NCI-H2081 treated with DMSO at 0.1 percent for 48 hours (cell line): Measurements from ENCODE around the gene GREB1.

Experiments used
- DNase-seq: peaks from one replicate; lab custom pipeline; 2025; lab: John Stamatoyannopoulos, UW

The GREB1 gene

GRCh38 chr2:11602563-11603204 lies 68.8 kb downstream of the GREB1 start:
- no peak for DNase-seq

GRCh38 chr2:11610624-11611242 lies 76.9 kb downstream of the GREB1 start:
- no peak for DNase-seq

GRCh38 chr2:11611251-11611650 lies 77.4 kb downstream of the GREB1 start:
- no peak for DNase-seq

DNA sequence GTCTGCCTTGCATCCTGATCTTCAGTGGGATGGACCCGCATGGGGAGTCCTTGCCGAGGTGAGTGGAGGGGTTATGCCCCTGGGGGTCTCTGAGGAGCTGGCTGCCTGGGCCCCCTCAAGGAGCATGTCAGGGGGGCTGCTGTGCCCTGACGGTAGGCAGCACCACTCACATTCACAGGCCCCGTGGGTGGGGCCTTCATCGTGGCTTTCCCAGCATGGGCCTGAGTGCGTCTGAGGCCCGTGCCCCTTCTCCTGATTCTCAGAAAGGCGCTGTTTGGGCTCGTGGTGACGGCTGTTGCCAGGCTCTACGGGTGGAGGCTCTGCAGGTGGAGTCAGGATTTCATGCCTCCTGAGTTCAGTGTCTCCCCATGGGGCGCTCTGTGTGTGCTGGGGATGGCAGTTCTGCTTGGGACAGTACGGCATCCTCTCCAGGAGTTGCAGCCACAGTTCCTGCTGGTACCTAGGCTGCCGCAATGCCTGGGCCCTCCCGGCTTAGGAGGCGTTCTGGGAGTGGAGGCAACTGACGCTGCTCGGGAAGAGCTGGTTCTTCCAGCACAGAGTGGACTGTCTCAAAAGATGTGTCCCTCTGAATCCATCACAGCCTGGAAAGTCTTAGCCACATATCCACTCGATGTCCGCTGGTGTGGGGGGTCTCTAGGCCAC lies 78.8 kb downstream of the GREB1 start:
- no peak for DNase-seq

DNA sequence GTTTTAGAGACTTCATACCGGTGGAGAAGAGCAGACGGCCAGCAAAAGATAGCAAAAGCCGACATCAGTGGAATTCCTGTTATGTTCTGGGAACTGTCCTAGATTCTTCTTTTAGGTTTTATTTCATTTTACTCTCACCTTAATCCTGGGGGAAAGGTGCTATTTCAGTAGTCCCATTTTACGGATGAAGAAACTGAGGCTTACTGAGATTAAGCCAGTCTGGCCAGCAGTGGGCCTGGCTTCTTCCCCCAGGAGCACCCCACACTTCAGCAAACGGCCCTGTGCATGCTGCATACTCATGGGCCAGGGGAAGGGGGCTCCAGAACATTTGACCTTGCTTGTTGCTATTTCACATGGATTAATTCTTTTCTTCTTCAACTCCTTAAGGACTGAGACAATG lies 79.5 kb downstream of the GREB1 start:
- no peak for DNase-seq

GRCh38 chr2:11615209-11615608 lies 81.4 kb downstream of the GREB1 start:
- no peak for DNase-seq

DNA sequence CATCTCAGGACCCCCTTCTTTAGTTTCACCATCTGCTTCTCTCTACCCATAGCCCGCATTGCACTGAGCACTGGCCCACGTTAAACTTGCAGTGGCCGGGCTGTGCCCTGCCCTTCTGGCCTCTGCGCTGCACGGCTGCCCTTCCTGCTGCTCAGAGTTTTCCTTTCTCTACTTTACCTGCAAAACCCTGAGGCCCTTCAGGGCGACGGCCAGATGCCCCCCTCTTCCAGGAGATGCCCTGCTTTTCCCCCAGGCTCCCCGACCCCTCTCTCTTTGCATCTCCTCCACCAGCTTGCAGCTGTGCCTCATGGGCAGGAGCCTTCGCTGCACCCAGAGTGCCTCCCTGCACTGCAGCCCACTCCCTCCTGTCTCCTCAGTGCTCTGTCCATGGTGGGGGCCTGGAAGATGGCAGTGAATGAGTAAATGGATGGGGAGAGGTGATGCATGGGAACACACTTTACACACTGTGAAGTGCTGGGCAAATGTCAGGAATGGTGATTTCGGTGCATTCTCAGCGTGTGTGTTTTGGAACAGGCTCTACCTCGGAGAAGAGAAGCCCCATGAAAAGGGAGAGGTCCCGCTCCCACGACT lies 82.3 kb downstream of the GREB1 start:
- no peak for DNase-seq

DNA sequence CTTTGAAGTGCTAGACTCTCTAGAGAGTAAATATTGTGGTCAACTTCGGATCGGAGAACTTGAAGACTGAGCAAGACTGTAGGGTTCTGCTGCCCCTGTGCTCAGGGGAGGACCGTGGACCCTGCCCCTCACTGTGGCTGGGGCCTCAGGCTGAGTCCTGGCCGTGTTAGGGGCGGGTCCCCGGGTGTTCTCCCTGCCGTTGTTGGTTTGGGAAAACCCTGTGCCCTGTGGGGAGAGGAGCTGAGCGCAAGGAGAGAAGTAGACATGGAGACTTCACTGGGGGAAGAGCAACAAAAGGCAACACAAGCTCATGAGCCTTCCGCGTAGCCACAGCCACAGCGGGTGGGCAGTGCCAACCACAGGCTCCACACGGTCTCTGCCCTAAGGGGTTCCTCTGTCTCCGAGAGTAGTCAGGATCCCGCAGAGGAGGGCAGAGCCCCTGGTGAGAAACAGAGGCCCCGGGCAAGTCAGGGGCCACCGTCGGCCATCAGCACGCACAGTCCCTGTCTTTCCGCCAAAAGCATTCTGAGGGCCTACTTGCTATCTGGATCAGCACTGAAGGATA lies 83.1 kb downstream of the GREB1 start:
- no peak for DNase-seq

- no peak for DNase-seq
These were observed 83.7 kb downstream of the GREB1 start for GRCh38 chr2:11617527-11617926.

- no peak for DNase-seq
These were observed 84.3 kb downstream of the GREB1 start for GRCh38 chr2:11617984-11618707.

GRCh38 chr2:11618708-11619062 lies 84.8 kb downstream of the GREB1 start:
- DNase-seq, result no peak

DNA sequence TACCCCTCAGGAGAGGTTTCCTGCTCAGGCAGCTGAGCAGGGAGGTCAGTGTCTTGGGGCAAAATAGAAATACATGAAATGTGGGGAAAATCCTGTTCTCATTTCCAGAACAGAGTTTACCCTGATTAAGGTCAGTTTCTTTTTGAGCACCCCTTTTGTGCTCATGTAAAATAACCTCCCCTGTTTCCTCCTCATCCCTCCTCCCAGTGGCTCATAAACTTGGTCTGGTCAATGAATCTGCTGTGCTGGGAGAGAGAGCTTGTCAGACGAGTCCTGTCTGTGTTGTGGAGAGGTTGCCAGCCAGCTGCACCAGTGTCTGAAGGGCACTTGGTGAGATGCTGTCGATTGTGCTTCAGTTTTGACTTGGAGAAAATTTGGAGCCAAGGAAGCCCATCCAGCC lies 87.6 kb downstream of the GREB1 start:
- DNase-seq, result no peak

GRCh38 chr2:11622611-11623010 lies 88.8 kb downstream of the GREB1 start:
- DNase-seq, result no peak

- no peak for DNase-seq
These were observed 91.0 kb downstream of the GREB1 start for GRCh38 chr2:11624893-11625292.

DNA sequence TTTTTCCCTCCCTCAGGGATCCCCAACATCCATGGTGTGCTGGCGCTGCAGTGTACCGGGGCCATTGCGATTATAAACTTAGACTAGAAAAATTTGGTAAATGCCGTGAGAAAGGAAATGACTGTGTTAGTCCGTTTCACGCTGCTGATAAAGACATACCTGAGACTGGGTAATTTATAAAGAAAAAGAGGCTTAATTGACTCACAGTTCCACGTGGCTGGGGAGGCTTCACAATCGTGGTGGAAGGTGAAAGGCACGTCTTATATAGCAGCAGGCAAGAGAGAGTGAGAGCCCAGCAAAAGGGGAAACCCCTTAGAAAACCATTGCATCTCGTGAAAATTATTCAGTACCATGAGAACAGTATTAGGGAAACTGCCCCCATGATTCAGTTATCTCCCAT lies 91.8 kb downstream of the GREB1 start:
- DNase-seq, result no peak

DNA sequence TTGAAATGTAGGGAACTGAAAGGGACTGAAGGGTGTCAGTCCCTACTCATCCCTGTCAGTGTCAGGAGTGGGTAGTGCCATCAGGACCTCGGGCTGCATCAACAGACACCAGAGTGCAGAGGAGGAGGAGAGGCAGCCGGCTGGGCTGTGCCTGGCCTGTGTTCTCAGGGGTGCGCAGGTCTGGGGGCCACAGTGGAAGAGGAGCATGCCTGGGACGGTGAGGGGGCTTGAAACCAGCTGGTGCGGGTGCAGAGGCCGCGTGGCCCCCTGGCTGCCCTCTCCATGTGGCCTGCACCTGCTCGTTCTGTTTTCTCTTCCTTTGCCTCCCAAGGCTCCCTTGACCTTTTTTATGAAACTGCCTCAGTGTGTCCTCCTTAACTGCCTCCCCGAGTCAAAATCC lies 94.8 kb downstream of the GREB1 start:
- DNase-seq, result no peak

DNA sequence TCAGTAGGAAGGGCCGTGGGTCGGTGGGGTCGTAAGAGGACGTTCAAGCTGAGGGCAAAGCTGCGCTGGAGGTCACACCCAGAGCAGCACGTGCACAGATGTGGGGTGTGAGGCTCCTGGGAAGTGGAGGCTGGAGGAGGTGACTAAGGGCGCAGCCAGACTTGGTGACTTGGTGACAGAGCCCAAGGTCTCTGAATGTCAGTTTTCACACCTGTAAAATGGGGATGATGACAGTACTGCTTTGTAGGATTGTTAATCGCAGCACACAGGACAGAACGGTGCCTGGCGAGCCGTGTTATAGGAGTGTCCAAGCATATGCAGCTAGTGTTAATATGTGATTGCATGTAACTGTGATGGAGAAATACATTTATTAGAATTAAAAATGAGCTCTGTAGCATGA lies 95.4 kb downstream of the GREB1 start:
- no peak for DNase-seq

DNA sequence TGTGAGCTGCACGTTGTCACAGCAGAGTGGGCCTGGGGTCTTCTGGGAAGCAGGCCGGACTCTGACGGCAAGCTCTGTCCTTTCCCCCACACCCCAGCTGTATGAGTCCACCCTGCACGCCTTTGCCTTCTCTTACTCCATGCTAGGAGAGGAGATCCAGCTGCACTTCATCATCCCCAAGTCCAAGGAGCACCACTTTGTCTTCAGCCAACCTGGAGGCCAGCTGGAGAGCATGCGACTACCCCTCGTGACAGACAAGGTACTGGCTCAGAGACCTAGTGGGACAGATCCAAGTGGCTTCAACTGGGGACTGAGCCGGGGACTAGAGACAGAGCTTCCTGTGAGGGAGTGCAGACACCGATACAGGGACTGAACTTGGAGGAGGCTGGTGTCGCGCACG lies 96.0 kb downstream of the GREB1 start:
- no peak for DNase-seq

- no peak for DNase-seq
These were observed 97.0 kb downstream of the GREB1 start for GRCh38 chr2:11630855-11631254.

- no peak for DNase-seq
These were observed 97.6 kb downstream of the GREB1 start for GRCh38 chr2:11631462-11631861.

DNA sequence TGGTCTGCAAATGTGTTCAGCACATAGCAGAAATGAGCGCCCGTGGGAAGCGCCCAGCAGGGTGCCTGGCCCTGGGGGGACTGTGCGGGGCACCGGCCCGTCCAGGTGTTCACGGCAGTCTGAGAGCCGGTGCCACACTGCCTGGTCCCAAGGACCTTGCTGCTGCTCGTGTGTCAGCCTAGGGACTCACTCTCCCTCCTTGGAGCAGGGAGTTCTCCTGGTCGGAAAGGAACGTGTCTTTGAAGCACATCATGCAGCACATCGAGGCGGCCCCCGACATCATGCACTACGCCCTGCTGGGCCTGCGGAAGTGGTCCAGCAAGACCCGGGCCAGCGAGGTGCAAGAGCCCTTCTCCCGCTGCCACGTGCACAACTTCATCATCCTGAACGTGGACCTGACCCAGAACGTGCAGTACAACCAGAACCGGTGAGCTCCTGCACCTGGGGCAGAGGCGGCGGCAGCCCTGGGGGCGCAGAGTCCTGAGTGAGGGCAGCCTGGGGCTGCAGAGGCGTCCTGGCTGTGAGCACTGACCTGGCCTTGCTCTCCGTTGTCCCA lies 100.2 kb downstream of the GREB1 start:
- DNase-seq, result no peak

DNA sequence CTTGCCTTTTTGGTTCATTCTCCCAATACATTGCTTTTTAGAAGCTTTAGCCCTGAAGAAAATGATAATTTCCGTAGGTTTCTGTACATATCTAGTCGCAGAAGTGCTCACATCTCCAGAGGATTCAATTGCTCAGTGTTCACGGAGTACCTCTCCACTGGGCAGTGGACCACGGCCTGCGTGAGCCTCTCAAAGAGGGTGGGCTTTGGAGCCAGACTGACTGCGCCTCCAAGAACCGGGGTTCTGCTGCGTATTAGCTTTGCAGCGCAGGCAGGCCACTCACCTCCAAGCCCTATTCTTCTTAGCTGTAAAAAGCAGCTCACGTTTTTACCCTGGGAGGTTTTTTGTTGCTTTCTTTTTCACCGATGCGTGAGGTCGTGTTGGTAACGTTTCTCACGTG lies 100.7 kb downstream of the GREB1 start:
- DNase-seq, result no peak
